Effector CD8-positive, alpha-beta T cell (primary cell): ENCODE data around the gene LBX1.

ENCODE experiments used
- DNase-seq: peaks from one replicate; lab custom pipeline; 2025; lab: John Stamatoyannopoulos, UW

The LBX1 gene

DNA sequence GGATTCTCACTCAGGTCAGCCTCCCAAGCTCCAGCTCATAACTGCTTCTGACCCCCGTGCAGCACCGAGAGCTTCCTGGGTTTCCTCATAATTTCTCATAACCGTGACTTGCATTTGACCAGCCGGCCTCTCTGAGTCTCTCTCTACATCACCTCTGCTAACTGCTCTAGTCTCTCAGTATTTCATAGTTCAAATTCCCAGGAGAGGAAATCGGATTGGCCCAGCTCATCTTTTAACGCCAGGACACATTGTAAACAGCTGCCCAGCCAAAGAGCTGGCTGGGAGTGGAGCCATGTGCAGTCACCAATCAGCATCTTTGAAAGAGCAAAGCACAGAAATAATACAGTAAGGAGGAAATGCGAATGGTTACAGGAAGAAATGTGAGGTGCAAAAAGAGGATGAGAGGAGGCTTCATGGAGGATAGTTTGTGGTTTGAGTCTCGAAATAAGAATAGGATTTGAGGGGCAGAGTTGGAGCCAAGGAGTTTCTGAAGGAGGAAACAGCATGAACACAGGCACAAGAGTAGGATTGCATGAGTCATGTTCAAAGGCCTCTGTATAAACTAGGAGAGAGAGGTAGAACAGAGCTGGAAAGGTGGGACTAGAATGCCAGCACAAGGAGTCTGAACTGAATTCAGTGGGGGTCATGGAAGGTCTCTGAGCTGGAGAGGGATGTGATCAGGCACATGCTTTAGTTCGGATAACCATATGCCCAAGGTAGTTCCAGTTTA, 15.2 kb upstream of the LBX1 start:
- DNase-seq = no peak

DNA sequence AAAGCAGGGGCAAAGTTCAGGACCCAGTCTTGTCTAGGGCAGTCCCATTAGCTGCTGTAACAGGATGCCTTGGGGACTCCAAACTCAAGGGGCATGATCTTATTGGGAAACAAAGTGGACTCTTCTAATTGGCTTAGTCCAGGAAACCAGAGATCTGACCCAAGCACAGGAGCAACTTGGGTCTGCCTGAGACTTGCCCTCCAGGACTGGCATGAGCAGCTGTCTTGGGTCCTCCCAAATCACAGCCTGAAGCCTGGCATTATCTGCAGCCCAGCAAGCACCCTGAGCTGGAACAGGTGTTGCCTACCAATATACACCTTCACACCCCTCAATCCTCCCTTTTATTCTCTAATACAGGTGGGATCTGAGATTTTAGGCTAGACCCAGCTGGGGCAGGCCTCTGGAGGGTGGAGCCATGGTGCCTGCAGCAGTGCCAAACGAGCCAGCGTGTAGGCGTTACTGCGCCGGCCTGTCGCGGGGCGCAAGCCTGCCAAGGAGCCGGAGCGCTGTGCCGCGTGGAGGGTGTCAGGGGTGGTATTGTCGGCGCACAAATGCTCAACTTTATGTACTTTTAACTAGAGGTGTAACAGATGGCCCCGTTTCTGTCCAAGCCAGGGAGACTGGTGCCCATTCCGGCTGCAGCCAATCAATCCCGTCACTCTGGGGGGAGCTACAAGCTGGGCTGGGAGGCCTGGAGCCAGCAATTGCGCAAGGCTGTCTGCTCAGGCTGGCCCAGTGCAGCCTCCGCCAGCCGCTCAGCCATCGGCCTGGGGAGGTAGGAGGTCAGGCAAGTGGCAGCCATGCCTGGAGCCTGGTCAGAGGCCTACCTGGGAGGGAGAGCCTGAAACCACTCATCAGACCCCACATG, 12.8 kb upstream of the LBX1 start:
- DNase-seq = no peak

DNA sequence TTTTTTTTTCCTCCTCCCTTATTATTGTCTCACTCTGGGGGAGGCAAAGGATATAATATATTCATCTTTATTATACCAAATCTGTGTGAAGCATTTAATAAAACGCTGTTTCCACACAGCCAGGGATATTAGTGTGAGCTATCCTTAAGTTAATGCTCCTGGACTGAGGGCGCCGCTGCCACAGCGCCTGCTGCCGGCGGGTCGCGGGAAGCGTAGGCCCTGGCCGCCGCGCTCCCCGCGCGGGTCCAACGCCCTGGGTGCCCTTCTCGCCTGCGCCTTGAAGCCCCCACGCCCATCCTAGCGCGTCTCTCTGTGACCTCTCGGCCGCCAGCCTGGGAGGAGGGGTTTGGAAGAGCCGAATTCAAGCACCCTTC, 9.5 kb upstream of the LBX1 start:
- no peak for DNase-seq

DNA sequence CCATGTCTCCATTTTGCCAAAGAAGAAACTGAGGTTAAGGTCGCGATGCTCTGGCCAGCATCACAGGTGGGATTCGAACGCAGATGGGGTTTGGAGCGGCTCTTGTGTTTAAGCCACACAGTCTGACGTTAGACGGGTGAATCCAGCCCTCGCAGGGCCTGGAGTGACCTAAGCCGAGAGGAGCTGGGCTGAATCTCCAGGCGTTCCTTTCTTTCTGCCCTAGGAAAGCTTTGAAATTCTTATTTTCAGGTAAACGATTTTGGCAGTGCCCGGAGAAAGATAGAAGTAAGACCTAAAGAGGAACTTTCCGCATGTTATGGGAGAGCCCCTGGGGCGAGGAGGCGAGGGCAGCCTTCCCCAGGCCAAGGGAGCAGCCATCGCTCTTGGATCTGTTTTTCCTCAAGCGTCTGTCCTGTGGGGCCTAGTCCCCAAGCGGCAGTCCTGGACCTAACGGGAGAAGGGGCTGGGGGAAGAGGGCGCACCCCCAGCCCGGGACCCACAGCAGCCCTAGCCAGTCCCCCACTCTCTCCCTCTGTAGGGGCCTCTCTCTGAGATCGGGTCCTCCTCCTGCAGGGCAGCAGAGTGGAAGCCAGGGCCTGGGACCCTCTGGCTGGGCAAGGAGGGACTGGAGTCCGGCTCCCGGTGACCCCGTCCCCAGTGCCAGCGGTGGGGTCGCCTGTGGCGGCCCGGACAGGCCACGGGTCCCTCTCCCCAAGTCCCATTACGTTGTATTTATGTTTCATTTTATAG, 8.9 kb upstream of the LBX1 start:
- no peak for DNase-seq

DNA sequence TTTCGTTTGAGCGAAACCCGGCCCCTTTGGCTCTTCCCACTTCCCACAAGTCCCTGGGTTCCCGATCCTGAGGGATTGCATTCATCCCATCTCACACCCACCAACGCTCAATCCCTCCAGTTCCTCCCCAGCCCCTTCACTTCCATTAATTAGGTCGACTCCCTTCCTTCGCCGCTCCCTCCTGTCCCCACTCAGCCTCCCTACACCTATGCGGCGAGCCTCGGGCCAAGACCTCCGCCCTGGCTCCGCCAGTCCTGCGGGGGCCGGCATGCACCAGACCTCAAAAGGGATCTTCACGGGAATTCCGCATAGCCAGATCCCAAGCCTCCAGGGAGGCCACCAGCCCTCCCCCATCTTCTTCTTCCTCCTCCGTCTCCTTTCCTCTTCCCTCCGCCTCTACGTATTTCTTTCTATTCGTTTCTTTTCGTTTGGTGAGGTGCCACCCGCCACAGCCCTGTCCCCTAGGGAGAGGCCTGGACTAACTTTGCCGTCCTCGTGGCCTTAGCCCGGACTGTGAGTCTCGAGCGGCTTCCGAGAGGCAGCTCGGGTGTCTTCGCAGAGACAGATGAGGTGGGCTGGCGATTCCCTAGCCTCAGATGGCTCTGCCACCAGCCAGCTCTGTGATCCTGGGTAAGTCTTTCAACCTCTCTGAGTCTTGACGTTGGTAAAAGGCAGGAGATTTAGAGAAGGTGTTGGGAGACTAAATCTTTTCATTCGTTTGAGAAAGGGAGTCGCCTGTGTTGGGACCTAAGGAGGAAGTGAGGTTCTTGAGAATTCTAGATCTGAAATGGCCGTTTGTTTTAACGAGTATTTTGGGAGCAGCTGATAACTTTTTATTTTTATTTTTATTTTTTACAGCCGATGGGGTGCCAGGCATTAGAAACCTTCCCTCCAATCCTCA, 8.1 kb upstream of the LBX1 start:
- no peak for DNase-seq

DNA sequence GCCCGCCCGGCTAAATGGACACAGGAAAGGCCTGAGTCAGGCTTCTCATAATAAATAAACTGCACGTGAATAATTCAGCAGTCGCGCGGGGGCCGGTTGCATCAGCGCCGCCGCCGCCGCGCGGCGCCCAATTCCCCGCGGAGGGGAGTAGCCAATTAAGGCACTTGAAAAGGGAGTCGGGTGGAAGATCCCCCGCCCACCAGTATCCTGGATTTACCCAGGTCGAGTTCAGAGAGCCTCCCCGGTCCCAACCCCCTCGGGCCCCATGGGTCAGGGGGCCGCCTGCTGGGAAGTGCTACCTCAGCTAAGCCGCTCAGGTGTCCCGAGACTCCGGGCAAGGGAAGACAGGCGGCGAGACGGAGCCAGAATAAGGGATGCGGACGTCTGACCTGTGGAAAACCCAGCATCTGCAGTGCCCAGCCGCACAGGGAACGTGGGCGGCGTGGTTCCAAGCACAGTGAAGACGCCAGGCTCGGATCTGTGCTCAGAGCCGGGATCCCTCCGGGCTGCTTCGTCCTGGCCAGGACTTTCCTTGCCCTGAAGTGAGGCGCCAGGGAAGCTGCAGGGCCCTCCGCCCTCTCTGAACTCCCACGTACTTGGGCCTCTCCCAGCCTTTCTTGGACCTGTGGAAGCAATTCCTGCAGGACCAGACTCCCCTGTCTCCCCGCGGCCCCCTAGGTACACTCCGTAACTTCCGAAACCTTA, 7.3 kb upstream of the LBX1 start:
- DNase-seq = no peak

DNA sequence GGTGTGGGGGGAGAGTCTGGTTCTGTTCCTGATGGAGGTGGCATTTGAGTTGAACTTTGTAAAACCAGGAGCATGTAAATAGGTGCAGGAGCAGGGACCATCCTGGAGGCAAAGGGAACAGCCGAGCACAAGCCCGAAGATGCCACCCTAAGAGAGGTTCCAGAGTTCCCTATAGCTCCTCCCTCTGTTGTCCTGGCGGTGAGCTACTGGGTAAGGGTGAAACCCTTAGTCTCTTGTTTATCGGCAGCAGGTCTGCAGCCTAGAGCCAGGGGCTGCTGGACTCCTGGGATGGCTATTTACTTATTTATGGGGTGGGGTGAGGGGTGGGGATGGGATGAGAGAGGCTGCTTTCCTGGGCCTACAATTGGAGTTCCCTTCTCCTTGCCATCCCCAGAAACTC, 6.5 kb upstream of the LBX1 start:
- no peak for DNase-seq

DNA sequence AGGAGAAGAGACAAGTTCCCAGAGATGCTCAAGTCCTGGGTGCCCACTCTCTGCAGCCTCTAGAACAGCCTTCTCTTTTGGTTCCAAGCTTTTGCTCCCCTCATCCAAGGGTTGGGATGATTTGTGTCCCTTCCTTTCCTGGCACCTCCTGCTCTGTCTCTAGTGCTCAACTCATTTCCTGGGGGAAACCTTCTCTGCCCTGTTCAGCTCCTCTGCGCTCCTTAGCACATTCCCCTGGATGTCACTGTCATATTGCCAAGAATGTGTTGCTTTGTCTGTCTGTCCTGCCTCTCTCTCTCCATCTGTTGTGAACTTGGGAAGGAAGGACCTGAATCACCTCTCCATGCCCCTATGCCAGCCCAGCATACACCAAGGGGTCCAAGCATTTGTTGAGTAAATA, 5.1 kb upstream of the LBX1 start:
- no peak for DNase-seq

DNA sequence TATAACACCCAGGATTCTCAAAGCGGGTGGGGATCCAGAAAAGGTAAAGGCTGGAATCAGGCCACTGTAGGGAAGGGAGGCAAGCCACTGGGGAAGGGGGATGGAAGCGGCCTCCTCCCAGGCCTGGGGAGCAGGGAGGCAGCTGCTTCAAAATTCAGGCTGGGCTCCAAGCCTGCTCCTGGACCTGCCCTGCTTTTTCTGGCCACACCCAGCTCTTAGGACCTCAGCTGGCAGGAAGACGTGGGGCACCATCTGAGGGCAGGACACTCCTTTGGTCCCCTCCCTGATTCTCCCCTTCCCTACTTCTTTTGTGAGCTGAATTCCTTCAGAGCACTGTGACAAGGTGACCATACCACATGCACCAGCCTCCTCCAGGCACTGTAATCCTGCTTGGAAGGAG, 4.6 kb upstream of the LBX1 start:
- no peak for DNase-seq

DNA sequence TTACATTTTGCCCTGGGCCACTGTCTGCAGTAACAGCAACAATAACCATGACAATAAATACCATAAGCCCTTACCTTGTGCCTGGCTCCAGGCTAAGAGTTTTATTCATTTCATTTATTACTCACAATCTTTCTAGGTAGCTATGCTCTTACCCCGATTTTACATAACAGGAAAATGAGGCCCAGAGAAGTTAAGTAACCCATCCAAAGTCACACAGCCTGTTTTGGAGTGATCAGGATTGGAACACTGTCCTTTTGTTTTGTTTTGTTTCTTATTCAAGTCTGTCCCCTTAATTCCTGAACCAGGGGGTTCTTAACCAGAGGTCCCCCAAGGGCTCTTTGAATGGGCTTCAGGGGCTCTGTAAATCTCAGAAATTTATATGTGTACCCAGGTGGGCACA, 4.2 kb upstream of the LBX1 start:
- no peak for DNase-seq

DNA sequence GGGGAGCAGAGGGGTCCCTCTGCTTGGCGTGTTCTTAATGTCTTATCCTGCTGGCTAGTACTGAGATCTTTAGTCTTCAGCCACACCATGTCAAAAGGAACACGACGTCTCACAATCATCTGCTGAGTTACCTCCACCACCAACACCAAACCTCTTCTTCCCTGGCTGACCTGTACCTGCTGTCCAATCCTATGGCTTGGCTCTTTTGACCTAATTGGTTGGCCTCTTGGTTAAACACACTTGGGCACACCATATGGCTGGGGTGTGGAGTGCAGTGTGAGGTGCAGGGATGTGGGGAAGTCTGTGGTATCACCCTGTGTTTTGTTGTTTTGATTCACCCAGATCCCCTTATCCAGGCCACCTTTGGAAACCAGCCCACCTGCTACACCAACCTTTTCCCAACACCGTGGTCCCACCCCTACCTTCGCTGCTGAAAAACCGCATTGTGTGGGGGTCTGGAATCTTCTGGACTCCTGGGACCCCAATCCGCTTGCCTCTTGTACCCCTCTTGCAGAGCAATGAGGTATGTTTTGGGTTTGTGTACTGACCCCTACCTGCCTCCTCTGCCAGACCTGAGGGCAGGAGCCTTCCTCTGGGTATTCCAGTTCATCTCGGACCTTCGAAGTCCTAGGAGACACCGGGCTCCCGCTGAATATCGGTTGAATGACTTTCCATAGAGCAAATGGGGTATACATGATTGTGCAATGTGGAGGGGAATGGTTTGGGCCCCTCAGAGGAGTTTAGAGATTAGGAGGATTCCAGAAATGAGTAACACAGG, 2.8 kb upstream of the LBX1 start:
- DNase-seq = no peak

DNA sequence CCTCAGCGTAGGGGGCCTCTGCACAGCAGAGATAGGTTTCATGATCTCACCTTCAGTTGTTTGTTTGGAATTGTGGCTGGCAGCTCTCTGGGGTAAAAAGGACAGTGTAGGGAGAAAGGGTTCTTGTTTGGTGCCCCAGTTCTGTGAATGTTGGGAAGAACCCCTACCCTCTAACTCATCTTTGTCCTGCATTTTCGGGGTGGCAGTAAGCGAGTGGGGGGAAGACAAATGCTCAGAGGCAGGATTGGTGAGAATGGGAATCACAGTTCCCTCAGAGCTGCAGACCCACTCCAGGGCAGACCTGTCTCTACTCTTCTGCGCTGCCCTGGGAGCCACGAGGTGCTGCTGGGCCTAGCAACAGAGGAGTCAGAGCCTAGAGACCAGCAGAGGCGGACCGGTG, 1.8 kb upstream of the LBX1 start:
- no peak for DNase-seq

DNA sequence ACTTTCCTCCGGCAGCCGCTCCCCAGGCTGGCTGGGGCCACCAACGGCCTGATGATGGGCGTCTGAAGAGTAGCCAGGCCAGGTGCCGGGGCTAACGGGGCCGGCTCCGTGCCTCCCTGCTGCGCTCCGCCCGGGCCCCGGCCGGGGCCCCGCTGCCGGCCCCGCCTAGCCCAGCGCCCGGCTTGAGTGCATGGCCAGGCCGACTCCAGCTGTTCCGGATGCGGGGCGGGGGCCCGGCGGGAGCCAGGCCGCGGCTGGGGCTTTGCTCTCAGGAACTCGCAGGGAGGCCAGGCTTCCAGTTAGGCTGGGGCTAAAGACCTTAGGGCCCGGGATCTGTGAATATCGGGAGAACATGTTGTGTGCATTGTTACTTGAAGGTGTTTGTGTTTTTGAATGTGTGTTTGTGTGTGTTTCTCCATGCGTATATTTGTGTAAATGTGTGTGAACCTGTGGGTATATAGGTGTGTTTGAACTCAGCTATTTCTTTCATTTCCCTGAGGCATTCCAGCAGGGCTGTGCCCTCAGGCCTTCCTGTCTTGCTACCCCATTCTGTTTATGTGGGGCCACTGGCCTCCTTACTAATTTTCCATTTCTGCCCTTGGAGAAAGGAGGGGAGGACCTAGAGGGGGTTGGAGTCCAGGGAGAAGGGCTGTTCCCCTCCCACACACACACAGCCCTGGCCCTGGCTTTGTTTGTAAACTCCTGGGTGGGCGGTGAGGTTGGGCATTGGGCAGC, 1.1 kb upstream of the LBX1 start:
- DNase-seq = no peak

DNA sequence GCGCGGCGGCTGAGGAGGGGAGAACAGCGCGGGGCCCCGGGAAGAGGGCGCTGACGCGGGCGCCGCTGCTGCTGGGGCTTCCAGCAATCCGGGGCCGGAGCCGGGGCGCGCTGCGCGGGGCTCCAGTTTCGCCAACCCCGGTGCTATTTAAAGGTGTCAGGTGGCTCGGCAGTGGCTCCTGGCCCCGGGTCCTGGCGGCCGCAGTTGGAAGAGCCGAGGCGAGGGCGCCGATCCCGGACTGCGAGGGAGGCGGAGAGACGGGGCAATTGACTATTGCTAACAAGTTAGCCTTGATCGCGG, 347 bp downstream of the LBX1 start:
- no peak for DNase-seq

DNA sequence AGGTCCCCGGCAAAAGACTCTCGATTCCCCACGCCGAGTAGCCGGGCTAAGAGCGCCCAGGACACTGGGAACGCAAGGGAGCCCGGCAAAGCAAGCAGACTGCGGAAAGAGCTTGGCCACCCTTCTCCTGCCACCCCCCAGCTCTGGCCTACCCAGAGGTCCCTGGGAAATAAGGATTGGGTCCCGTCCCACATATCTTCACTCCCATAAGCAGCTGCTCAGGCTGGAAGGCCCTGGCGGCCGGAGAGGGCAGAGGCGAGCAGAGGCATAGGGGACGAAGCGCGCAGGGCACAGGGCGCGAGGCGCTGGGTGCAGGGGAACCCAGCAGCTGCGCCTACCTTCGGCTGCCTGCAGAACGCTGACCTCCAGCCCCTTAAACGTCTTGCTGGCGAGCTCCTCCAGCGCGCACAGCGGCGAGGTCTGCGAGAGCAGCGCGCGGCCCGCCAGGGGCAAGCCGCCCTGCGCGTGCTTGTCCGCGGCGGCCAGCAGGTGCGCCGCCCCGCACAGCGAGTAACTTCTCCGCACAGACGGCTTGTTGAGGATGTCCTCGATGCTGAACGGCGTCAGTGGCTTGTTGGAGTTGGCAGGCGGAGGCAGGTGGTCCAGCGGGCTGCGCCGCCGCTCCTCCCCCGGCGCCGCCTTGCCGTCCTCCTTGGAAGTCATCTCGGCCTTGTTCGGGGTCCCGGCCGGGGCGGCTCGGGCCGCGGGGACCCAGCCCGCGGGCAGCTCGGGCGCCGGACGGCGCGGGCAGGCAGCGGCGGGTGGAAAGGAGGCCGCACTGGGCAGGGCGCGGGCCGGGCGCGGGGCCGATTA, 904 bp downstream of the LBX1 start:
- DNase-seq = no peak

DNA sequence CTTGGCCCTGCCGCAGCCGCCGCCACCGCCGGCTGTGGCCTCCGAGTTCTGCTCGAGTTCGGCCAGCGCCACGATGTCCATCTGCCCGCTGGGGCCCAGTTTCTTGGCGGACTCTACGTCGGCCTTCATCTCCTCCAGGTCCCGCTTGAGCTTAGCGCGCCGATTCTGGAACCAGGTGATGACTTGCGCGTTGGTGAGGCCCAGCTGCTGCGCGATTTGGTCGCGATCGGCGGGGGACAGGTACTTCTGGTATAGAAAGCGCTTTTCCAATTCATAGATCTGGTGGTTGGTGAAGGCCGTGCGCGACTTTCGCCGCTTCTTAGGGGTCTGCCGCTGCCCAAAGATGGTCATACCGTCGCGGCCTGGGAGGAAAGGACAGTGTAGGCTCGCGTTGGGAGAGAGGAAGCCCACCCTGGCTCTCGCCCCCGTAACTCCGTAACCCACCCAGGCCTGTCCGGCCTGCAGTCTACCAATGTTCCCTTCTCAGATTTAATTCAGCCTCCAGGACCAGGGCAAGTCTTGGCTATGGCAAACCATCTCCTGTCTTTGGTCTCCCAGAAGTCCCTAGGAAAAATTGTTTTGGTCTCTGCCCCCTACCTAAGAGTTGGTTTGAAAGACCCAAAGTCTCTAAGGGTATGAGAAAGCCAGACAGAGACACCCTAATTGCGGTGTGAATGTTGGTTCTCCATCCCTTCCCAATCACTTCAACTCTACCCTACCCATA, 1.7 kb downstream of the LBX1 start:
- no peak for DNase-seq

DNA sequence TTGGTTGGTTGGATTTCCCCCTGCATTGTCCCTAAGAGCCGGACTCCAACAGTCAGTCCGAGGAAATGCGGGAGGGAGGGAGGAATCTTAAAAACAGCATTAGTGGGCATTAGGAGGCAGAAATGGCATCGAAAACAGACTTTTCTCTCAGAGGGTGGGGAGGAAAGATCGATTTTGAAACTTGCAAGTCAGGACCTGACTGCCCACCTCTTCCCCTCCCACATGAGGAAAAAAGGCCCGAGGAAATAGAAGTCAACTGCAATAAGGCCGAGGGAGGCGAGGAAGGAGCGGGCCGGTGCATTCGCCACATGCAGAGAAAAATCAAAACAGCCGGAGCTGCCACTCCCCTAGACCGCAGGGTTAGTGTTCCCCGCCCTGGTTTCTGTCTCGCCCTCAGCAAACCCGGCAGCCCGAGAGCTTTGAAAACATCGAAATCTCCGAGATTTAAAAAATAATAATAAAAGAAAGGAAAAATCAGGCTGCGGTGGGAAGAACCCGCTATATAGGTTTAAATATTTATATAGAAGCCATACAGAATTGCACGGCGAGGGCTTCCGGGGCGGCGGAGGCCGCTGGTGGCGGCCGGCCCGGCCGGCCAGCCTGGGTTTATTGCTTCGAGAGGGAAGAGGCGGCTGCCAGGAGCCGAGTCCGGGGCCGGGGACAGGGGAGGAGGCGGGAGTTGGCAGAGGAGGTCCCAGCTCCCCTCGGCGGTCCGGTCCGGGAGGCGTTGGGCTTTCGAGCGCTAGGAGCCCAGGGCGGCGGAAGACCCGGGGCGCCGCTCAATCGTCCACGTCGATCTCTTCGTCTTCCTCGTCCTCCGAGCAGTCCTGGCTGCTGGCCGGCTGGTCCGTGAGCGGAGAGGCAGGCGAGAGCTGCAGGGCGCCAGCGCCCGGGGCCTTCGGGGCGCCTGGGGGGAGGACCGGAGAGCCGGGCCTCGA, 2.5 kb downstream of the LBX1 start:
- no peak for DNase-seq
